HCT116 (cell line): Measurements from ENCODE around the gene SNTG2. TPM values are rescaled to one million over a fixed set of nuclear protein-coding genes. Genes with fewer than 3 reads are reported as not detected.

Source experiments
- ATAC-seq: fragments of 200-7000 bp; cut with Tn5 transposase; 2 replicates; pipeline ENCODE4 v1.9.1; 2020; ENCODE audit warnings: mild to moderate bottlenecking, moderate library complexity
- BruUV-seq: library from RNA; stranded (reverse); fragments of 400-500 nt; replicated peaks from 2 replicates; lab custom pipeline; 2021; lab: Mats Ljungman, UMichigan
- CTCF ChIA-PET: fragments of 300-600 bp; sonication (Branson Sonifier 250); formaldehyde crosslinking; loops from one replicate; lab custom pipeline; 2021; ENCODE audit warnings: antibody characterized with exemption; lab: Charles Lee
- POLR2A ChIA-PET: fragments of 300-600, 350-600 bp; sonication (Branson Sonifier 250); formaldehyde crosslinking; loops from one replicate; lab custom pipeline; 2021; ENCODE audit warnings: antibody characterized with exemption; lab: Charles Lee
- RAD21 ChIA-PET, 2 experiments: fragments of 300-600 bp; sonication (Branson Sonifier 250); formaldehyde crosslinking; loops; one replicate each; lab custom pipeline; 2023; ENCODE audit warnings: low total read pairs in 2 of 2; ENCODE audit not compliant: uncharacterized antibody in 2 of 2, unreplicated experiment in 2 of 2, low non-redundant PET in 1 of 2; lab: Charles Lee
- DNase-seq: peaks from one replicate; pipeline ENCODE4 v3.0.0-alpha.2; 2010; ENCODE audit warnings: low read depth, low spot score
- H2AFZ ChIP-seq: fragments of 200-600 bp; shearing (Covaris generic), sonication (generic); 2 replicates; pipeline ENCODE4 v1.6.1; 2017; ENCODE audit warnings: low read depth, mixed run types, mixed read lengths, antibody characterized with exemption, low read length; ENCODE audit not compliant: poor library complexity, severe bottlenecking
- H3K27ac ChIP-seq: 2 replicates; pipeline ENCODE4 v1.5.1; 2012; ENCODE audit warnings: low read depth, low read length
- H3K27me3 ChIP-seq: fragments of 200-600 bp; sonication (generic); 2 replicates; pipeline ENCODE4 v1.6.1; 2016; ENCODE audit warnings: mixed run types, low read length, mixed read lengths; ENCODE audit not compliant: insufficient read depth
- H3K36me3 ChIP-seq, 2 experiments: fragments of 200-500 bp in 1 of 2; fragments of 200-600 bp in 1 of 2; sonication (Bioruptor generic) in 1 of 2; sonication (generic) in 1 of 2; 2 replicates each; pipeline versions ENCODE4 v1.5.1 to v1.6.1; 2014 to 2016; ENCODE audit warnings: low read length in 2 of 2, inconsistent platforms in 1 of 2, mixed read lengths in 1 of 2, mixed run types in 1 of 2; ENCODE audit not compliant: insufficient read depth in 2 of 2, control insufficient read depth in 1 of 2
- H3K4me1 ChIP-seq, 2 experiments: fragments of 200-600 bp in 1 of 2; sonication (generic) in 1 of 2; 2 replicates each; pipeline versions ENCODE4 v1.5.1 to v1.6.1; 2012 to 2017; ENCODE audit warnings: low read length in 2 of 2, inconsistent platforms in 1 of 2, mild to moderate bottlenecking in 1 of 2, mixed read lengths in 1 of 2, mixed run types in 1 of 2, moderate library complexity in 1 of 2; ENCODE audit not compliant: insufficient read depth in 2 of 2, control insufficient read depth in 1 of 2
- H3K4me2 ChIP-seq: fragments of 200-600 bp; sonication (generic); 2 replicates; pipeline ENCODE4 v1.6.1; 2017; ENCODE audit warnings: mixed run types, low read length, mixed read lengths
- H3K4me3 ChIP-seq, 2 experiments: fragments of 200-600 bp in 1 of 2; sonication (generic) in 1 of 2; replicated peaks in 1 of 2; 2 replicates each; pipeline ENCODE4 v1.5.1; 2011 to 2016; ENCODE audit warnings: low read length in 2 of 2, control low read depth in 1 of 2, low read depth in 1 of 2, mild to moderate bottlenecking in 1 of 2, mixed read lengths in 1 of 2, mixed run types in 1 of 2
- H3K79me2 ChIP-seq: fragments of 200-600 bp; sonication (generic); 2 replicates; pipeline ENCODE4 v1.6.1; 2017; ENCODE audit warnings: mild to moderate bottlenecking, mixed run types, low read length, moderate library complexity, mixed read lengths; ENCODE audit not compliant: insufficient read depth
- H3K9ac ChIP-seq: fragments of 200-600 bp; sonication (generic); 2 replicates; pipeline ENCODE4 v1.6.1; 2016; ENCODE audit warnings: low read length, mixed read lengths
- H3K9me2 ChIP-seq: fragments of 200-600 bp; sonication (generic), shearing (Covaris generic); 2 replicates; pipeline ENCODE4 v1.6.1; 2017; ENCODE audit warnings: mixed run types, mild to moderate bottlenecking, moderate library complexity; ENCODE audit not compliant: insufficient read depth
- H3K9me3 ChIP-seq, 2 experiments: fragments of 200-500 bp in 1 of 2; fragments of 200-600 bp in 1 of 2; sonication (Bioruptor generic) in 1 of 2; sonication (generic) in 1 of 2; 2 replicates each; pipeline ENCODE4 v1.6.1; 2014 to 2017; ENCODE audit warnings: low read length in 2 of 2, mixed read lengths in 2 of 2, inconsistent platforms in 1 of 2, low read depth in 1 of 2, mild to moderate bottlenecking in 1 of 2, mixed run types in 1 of 2, moderate library complexity in 1 of 2; ENCODE audit not compliant: control insufficient read depth in 1 of 2, insufficient read depth in 1 of 2
- H4K20me1 ChIP-seq: fragments of 200-600 bp; sonication (generic), shearing (Covaris generic); 2 replicates; pipeline ENCODE4 v1.6.1; 2017; ENCODE audit warnings: mixed run types, mild to moderate bottlenecking, moderate library complexity; ENCODE audit not compliant: insufficient read depth
- CBX3 ChIP-seq: IDR thresholded peaks from 2 replicates; pipeline ENCODE4 v1.6.1; 2012; ENCODE audit warnings: low read depth
- CEBPB ChIP-seq: IDR thresholded peaks from 2 replicates; pipeline ENCODE4 v1.6.1; 2012; ENCODE audit warnings: low read depth
- EGR1 ChIP-seq: IDR thresholded peaks from 2 replicates; pipeline ENCODE4 v1.6.1; 2012; ENCODE audit warnings: low read depth
- ELF1 ChIP-seq: IDR thresholded peaks from 2 replicates; pipeline ENCODE4 v1.6.1; 2012; ENCODE audit warnings: low read depth, borderline replicate concordance
- EZH2 ChIP-seq: fragments of 200-600 bp; sonication (generic); IDR thresholded peaks from 2 replicates; pipeline ENCODE4 v1.6.1; 2017; ENCODE audit warnings: antibody characterized with exemption, mixed run types
- FOSL1 ChIP-seq: IDR thresholded peaks from 2 replicates; pipeline ENCODE4 v1.6.1; 2012; ENCODE audit warnings: low read depth
- MAX ChIP-seq: IDR thresholded peaks from 2 replicates; pipeline ENCODE4 v1.6.1; 2012
- POLR2A ChIP-seq: IDR thresholded peaks from 2 replicates; pipeline ENCODE4 v1.7.0; 2011; ENCODE audit warnings: borderline replicate concordance; ENCODE audit not compliant: insufficient read depth, insufficient read length; ENCODE audit errors: extremely low read depth
- POLR2AphosphoS5 ChIP-seq: IDR thresholded peaks from 2 replicates; pipeline ENCODE4 v1.6.1; 2011; ENCODE audit warnings: mild to moderate bottlenecking, low read depth, low read length, moderate library complexity
- RAD21 ChIP-seq: IDR thresholded peaks from 2 replicates; pipeline ENCODE4 v1.6.1; 2012; ENCODE audit warnings: low read depth, mild to moderate bottlenecking
- REST ChIP-seq: IDR thresholded peaks from 2 replicates; pipeline ENCODE4 v1.6.1; 2012; ENCODE audit warnings: low read depth
- SP1 ChIP-seq: IDR thresholded peaks from 2 replicates; pipeline ENCODE4 v1.6.1; 2012; ENCODE audit warnings: low read depth
- TCF7L2 ChIP-seq: IDR thresholded peaks from 2 replicates; pipeline ENCODE4 v1.7.0; 2011; ENCODE audit warnings: borderline replicate concordance, inconsistent platforms; ENCODE audit not compliant: insufficient read depth, insufficient read length; ENCODE audit errors: extremely low read depth
- YY1 ChIP-seq: IDR thresholded peaks from 2 replicates; pipeline ENCODE4 v1.6.1; 2011; ENCODE audit warnings: low read length, low read depth, moderate library complexity, mild to moderate bottlenecking; ENCODE audit not compliant: insufficient replicate concordance; ENCODE audit errors: extremely low read depth
- ZBTB33 ChIP-seq: IDR thresholded peaks from 2 replicates; pipeline ENCODE4 v1.6.1; 2011; ENCODE audit warnings: mild to moderate bottlenecking, low read length, moderate library complexity; ENCODE audit not compliant: insufficient replicate concordance; ENCODE audit errors: extremely low read depth
- intact Hi-C: fragments of 100-400 bp; cut with micrococcal nuclease; formaldehyde crosslinking; loops from 2 replicates; pipeline ENCODE4 v1.10.0; 2022
- total RNA-seq: library from RNA; stranded (reverse); gene quantifications from one replicate; pipeline ENCODE4 v1.2.1, GENCODE V29; 2021; ENCODE audit not compliant: unreplicated experiment

The SNTG2 gene
- total RNA-seq, 1 experiment from 2014 or later: not detected

GRCh38 chr2:1295740-1296139 lies 345.1 kb downstream of the SNTG2 start:
- intact Hi-C loops: no loop called here
- ChIA-PET RAD21 (no interaction called here), CTCF (no interaction called here), POLR2A (no interaction called here)
- Histone ChIP-seq H3K4me3 (no peak overlapping the region), H3K9me3 (no peaks in the 10 kb centered on the region), H3K27me3 (peaks cover 36% of the 10 kb centered on the region; the same call in 1 of the 2 replicates), H4K20me1 (no peaks in the 10 kb centered on the region), H2AFZ (no peak overlapping the region), H3K9me2 (no peaks in the 10 kb centered on the region), H3K4me2 (no peak overlapping the region), H3K27ac (no peak overlapping the region), H3K4me1 (no peaks in the 10 kb centered on the region), H3K36me3 (no peaks in the 10 kb centered on the region), H3K9ac (no peak overlapping the region), H3K79me2 (no peaks in the 10 kb centered on the region)
- ATAC-seq: no peak
- no peak for TF ChIP-seq TCF7L2
- no peak for TF ChIP-seq ZBTB33
- TF ChIP-seq RAD21: no peak
- TF ChIP-seq POLR2A: no peak
- no peak for TF ChIP-seq CEBPB
- no peak for TF ChIP-seq YY1
- TF ChIP-seq MAX: no peak
- no peak for TF ChIP-seq ELF1
- no peak for TF ChIP-seq EGR1
- no peak for TF ChIP-seq REST
- TF ChIP-seq SP1: no peak
- TF ChIP-seq EZH2: no peak
- no peak for TF ChIP-seq CBX3
- no peak for TF ChIP-seq POLR2AphosphoS5
- no peak for TF ChIP-seq FOSL1
- BruUV-seq: no TSS peak
- no peak for DNase-seq
